Measurements from ENCODE around the gene ZNF641.

The ZNF641 gene

DNA sequence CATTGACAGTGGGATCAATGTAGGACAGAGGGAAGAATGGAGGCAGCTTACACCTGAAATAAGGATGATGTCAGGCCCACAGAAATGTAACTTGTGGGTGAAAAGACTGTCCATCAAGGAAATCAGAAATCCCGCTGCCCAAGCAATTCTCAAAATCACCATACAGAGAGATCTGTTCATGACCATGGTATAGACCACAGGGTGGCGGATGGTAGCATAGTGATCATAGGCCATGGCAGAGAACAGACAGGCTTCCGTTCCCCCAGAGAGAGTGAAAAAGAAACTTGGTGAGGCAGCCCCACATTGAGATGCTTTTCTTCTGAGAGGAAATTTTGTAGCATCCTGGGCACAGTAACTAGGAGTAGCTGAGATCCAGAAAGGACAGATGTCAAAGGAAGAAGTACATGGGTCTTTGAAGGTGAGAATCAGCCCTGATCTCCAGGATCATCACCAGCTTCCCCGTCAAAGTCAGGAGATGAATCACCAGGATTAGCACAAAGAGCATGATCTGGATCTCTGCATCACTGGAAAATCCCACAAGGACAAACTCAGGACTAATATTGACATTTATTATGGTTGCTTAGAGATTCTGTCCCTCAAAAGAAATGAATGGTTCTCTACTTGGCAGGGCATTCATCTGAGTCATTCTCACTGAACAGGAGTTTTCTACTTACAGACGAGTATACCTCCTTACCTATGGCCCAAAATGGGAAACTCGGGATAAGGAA is 5.5 kb upstream of the ZNF641 start:
- Histone ChIP-seq H4K20me1 (ENCODE audit: insufficient read depth, low read length, poor library complexity, severe bottlenecking) (no peaks in the 10 kb centered on the region), H2AFZ (ENCODE audit: low read length) (no peak overlapping the region), H3F3A (ENCODE audit: low read depth) (peaks cover 3% of the 10 kb centered on the region; the same call in 1 of the 2 replicates), H3K9ac (ENCODE audit: low read depth, low read length, poor library complexity, severe bottlenecking) (no peak overlapping the region), H3K4me2 (ENCODE audit: low read depth, low read length, poor library complexity, severe bottlenecking) (no peak overlapping the region), H3K79me2 (ENCODE audit: insufficient read depth, low read length) (no peaks in the 10 kb centered on the region), H3K36me3 (ENCODE audit: insufficient read depth, low read length) (no peaks in the 10 kb centered on the region), H3K27me3 (ENCODE audit: insufficient read depth, low read length, poor library complexity, severe bottlenecking) (no peaks in the 10 kb centered on the region), H3K9me3 (ENCODE audit: insufficient read depth, low read depth, low read length) (no peaks in the 10 kb centered on the region), H3K9me2 (replicated peaks; ENCODE audit: low read depth, low read length) (no peaks in the 10 kb centered on the region), H3K4me1 (ENCODE audit: insufficient read depth, low read length, poor library complexity, severe bottlenecking) (peaks cover 1% of the 10 kb centered on the region), H3K4me3 (ENCODE audit: low read length, poor library complexity, severe bottlenecking) (no peak overlapping the region)
- TF ChIP-seq EZH2phosphoT487 (IDR thresholded peaks at IDR 0.05; ENCODE audit: borderline replicate concordance) = no peak
- TF ChIP-seq, protein P1, sequence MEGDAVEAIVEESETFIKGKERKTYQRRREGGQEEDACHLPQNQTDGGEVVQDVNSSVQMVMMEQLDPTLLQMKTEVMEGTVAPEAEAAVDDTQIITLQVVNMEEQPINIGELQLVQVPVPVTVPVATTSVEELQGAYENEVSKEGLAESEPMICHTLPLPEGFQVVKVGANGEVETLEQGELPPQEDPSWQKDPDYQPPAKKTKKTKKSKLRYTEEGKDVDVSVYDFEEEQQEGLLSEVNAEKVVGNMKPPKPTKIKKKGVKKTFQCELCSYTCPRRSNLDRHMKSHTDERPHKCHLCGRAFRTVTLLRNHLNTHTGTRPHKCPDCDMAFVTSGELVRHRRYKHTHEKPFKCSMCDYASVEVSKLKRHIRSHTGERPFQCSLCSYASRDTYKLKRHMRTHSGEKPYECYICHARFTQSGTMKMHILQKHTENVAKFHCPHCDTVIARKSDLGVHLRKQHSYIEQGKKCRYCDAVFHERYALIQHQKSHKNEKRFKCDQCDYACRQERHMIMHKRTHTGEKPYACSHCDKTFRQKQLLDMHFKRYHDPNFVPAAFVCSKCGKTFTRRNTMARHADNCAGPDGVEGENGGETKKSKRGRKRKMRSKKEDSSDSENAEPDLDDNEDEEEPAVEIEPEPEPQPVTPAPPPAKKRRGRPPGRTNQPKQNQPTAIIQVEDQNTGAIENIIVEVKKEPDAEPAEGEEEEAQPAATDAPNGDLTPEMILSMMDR (conservative IDR thresholded peaks at IDR 0.05; ENCODE audit: low read length) = no peak

DNA sequence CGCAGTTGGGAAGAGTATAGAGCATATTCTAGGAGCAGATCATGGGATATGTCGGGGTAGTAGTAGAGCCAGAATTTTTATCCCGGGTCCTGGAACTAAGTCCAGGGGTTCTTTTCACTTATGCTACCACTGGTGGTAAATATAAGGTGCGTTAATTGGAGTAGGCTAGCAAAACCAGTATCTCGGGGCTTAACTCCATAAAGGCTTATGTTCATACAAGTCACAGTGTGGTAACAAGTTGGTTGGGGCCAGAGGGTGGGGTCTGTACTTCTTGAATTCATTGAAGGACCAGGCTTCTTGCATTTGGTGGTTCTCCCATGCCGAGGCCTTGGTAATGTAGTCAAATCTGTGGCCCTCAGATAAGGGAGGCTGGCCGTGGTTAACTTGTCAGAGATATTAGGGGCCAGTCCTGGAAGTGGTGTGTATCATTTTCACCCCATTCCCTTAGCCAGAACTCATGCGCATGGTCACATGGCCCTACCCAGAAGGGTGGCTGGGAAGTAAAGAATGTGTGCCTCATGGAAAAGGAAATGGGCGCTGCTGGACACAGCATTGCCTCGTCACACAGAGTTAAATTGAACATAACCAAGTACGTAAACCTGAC is 1.5 kb upstream of the ZNF641 start:
- H3K9me2 ChIP-seq (replicated peaks; ENCODE audit: low read depth, low read length) = no peaks in the 10 kb centered on the region
- H3K79me2 ChIP-seq (ENCODE audit: insufficient read depth, low read length) = no peaks in the 10 kb centered on the region
- no peaks in the 10 kb centered on the region for H3K36me3 ChIP-seq (ENCODE audit: insufficient read depth, low read length)
- TF ChIP-seq EZH2phosphoT487 (IDR thresholded peaks at IDR 0.05; ENCODE audit: borderline replicate concordance) = no peak
- TF ChIP-seq, protein P1 (conservative IDR thresholded peaks at IDR 0.05; ENCODE audit: low read length) = no peak
- H3K4me1 ChIP-seq (ENCODE audit: insufficient read depth, low read length, poor library complexity, severe bottlenecking) = peaks cover 16% of the 10 kb centered on the region
- no peak overlapping the region for H2AFZ ChIP-seq (ENCODE audit: low read length)
- H3K27me3 ChIP-seq (ENCODE audit: insufficient read depth, low read length, poor library complexity, severe bottlenecking) = no peaks in the 10 kb centered on the region
- no peak overlapping the region for H3K4me2 ChIP-seq (ENCODE audit: low read depth, low read length, poor library complexity, severe bottlenecking)
- no peaks in the 10 kb centered on the region for H4K20me1 ChIP-seq (ENCODE audit: insufficient read depth, low read length, poor library complexity, severe bottlenecking)
- H3K4me3 ChIP-seq (ENCODE audit: low read length, poor library complexity, severe bottlenecking) = no peak overlapping the region
- no peaks in the 10 kb centered on the region for H3K9me3 ChIP-seq (ENCODE audit: insufficient read depth, low read depth, low read length)
- H3K9ac ChIP-seq (ENCODE audit: low read depth, low read length, poor library complexity, severe bottlenecking) = no peak overlapping the region
- H3F3A ChIP-seq (ENCODE audit: low read depth) = peaks cover 5% of the 10 kb centered on the region; the same call in 1 of the 2 replicates

DNA sequence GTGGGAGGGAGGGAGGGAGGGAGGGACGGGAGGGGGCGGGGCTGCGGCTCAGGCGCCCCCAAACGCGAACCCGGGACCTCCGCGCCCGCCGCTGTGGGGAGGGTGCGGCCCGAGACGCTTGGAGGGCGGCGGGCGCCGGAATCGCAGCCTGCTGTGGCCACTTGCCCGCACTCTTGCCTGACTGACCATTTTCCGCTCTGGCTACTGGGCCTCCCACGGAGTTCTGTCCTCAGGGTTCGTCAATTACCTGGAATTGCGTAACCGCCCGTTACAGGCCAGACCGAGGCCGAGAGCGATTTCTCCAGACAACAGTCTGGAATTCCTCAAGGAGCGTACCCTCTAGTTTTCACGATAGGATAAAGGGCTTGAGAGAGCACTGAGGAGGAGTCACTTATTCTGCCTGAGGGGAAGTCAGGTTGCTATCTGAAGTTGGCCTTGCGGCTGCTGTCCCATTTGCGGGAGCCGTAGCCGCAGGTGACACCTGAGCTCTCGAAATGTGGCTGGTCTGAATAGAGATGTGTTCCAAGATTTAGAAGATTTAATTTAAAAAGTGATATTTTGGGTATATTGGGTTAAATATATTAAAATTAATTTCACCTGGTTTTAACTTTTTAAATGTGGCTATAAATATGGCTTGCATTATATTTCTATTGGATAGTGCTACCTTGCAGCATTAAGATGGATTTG is 446 bp upstream of the ZNF641 start:
- Histone ChIP-seq H3K79me2 (ENCODE audit: insufficient read depth, low read length) (no peaks in the 10 kb centered on the region), H4K20me1 (ENCODE audit: insufficient read depth, low read length, poor library complexity, severe bottlenecking) (no peaks in the 10 kb centered on the region), H2AFZ (ENCODE audit: low read length) (peak overlapping the region; percentile 87), H3K9me3 (ENCODE audit: insufficient read depth, low read depth, low read length) (no peaks in the 10 kb centered on the region), H3K4me2 (ENCODE audit: low read depth, low read length, poor library complexity, severe bottlenecking) (peak overlapping the region; percentile 89), H3K36me3 (ENCODE audit: insufficient read depth, low read length) (no peaks in the 10 kb centered on the region), H3F3A (ENCODE audit: low read depth) (peaks cover 5% of the 10 kb centered on the region; the same call in 1 of the 2 replicates), H3K9ac (ENCODE audit: low read depth, low read length, poor library complexity, severe bottlenecking) (peak overlapping the region; percentile 57), H3K27me3 (ENCODE audit: insufficient read depth, low read length, poor library complexity, severe bottlenecking) (no peaks in the 10 kb centered on the region), H3K4me3 (ENCODE audit: low read length, poor library complexity, severe bottlenecking) (peak overlapping the region; percentile 90), H3K4me1 (ENCODE audit: insufficient read depth, low read length, poor library complexity, severe bottlenecking) (peaks cover 16% of the 10 kb centered on the region), H3K9me2 (replicated peaks; ENCODE audit: low read depth, low read length) (no peaks in the 10 kb centered on the region)
- TF ChIP-seq, protein P1 (conservative IDR thresholded peaks at IDR 0.05; ENCODE audit: low read length) = no peak
- no peak for TF ChIP-seq EZH2phosphoT487 (IDR thresholded peaks at IDR 0.05; ENCODE audit: borderline replicate concordance)
